Panc1 (cell line): ENCODE measurements around the gene ARHGEF10L.

Source experiments
- POLR2AphosphoS5 ChIP-seq: IDR thresholded peaks from 2 replicates; pipeline ENCODE4 v1.6.1; 2012; ENCODE audit warnings: mild to moderate bottlenecking, low read depth, low read length, moderate library complexity
- SIN3A ChIP-seq: IDR thresholded peaks from 2 replicates; pipeline ENCODE4 v1.6.1; 2012; ENCODE audit warnings: low read depth, mild to moderate bottlenecking, low read length, moderate library complexity, borderline replicate concordance; ENCODE audit not compliant: insufficient read depth
- TF ChIP-seq, protein P1 (sequence below): fragments of 450-650 bp; IDR thresholded peaks from 2 replicates; pipeline ENCODE4 v1.5.1; 2017; ENCODE audit warnings: mild to moderate bottlenecking
- TF ChIP-seq, protein P2 (sequence below), 2 experiments: IDR thresholded peaks; 2 replicates each; pipeline ENCODE4 v1.6.1; 2011 to 2012; ENCODE audit warnings: low read depth in 2 of 2, control low read depth in 1 of 2, low read length in 1 of 2, mild to moderate bottlenecking in 1 of 2, moderate library complexity in 1 of 2; ENCODE audit not compliant: insufficient read depth in 1 of 2

GRCh38 chr1:17573518-17574041, 34.1 kb downstream of the ARHGEF10L start:
- TF ChIP-seq, protein P1, sequence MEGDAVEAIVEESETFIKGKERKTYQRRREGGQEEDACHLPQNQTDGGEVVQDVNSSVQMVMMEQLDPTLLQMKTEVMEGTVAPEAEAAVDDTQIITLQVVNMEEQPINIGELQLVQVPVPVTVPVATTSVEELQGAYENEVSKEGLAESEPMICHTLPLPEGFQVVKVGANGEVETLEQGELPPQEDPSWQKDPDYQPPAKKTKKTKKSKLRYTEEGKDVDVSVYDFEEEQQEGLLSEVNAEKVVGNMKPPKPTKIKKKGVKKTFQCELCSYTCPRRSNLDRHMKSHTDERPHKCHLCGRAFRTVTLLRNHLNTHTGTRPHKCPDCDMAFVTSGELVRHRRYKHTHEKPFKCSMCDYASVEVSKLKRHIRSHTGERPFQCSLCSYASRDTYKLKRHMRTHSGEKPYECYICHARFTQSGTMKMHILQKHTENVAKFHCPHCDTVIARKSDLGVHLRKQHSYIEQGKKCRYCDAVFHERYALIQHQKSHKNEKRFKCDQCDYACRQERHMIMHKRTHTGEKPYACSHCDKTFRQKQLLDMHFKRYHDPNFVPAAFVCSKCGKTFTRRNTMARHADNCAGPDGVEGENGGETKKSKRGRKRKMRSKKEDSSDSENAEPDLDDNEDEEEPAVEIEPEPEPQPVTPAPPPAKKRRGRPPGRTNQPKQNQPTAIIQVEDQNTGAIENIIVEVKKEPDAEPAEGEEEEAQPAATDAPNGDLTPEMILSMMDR = no peak
- TF ChIP-seq, protein P2, sequence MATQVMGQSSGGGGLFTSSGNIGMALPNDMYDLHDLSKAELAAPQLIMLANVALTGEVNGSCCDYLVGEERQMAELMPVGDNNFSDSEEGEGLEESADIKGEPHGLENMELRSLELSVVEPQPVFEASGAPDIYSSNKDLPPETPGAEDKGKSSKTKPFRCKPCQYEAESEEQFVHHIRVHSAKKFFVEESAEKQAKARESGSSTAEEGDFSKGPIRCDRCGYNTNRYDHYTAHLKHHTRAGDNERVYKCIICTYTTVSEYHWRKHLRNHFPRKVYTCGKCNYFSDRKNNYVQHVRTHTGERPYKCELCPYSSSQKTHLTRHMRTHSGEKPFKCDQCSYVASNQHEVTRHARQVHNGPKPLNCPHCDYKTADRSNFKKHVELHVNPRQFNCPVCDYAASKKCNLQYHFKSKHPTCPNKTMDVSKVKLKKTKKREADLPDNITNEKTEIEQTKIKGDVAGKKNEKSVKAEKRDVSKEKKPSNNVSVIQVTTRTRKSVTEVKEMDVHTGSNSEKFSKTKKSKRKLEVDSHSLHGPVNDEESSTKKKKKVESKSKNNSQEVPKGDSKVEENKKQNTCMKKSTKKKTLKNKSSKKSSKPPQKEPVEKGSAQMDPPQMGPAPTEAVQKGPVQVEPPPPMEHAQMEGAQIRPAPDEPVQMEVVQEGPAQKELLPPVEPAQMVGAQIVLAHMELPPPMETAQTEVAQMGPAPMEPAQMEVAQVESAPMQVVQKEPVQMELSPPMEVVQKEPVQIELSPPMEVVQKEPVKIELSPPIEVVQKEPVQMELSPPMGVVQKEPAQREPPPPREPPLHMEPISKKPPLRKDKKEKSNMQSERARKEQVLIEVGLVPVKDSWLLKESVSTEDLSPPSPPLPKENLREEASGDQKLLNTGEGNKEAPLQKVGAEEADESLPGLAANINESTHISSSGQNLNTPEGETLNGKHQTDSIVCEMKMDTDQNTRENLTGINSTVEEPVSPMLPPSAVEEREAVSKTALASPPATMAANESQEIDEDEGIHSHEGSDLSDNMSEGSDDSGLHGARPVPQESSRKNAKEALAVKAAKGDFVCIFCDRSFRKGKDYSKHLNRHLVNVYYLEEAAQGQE (IDR thresholded peaks at IDR 0.05; ENCODE audit: insufficient read depth in 1 of 2, low read depth in 2 of 2, low read length in 1 of 2) = no peak
- TF ChIP-seq POLR2AphosphoS5 = no peak
- TF ChIP-seq SIN3A = no peak
